Activated CD8-positive, alpha-beta T cell treated with anti-CD3 and anti-CD28 coated beads for 36 hours (primary cell): Measurements from ENCODE around the gene HAT1. TPM values are rescaled to one million over a fixed set of nuclear protein-coding genes. Genes with fewer than 3 reads are reported as not detected.

Experiments used
- ATAC-seq: fragments of 200-7000 bp; cut with Tn5 transposase; one replicate; pipeline ENCODE4 v1.10.0; 2021; ENCODE audit warnings: mild to moderate bottlenecking, moderate library complexity
- CTCF ChIA-PET: fragments of 350-600 bp; sonication (Branson Sonifier 250); formaldehyde crosslinking; loops from one replicate; lab custom pipeline; 2021; ENCODE audit warnings: antibody characterized with exemption; lab: Charles Lee
- POLR2A ChIA-PET: fragments of 350-600 bp; sonication (Branson Sonifier 250); formaldehyde crosslinking; loops from one replicate; lab custom pipeline; 2021; ENCODE audit warnings: antibody characterized with exemption; lab: Charles Lee
- DNase-seq: peaks from one replicate; pipeline ENCODE4 v3.0.0-alpha.2; 2020
- H3K27ac Mint-ChIP-seq: one replicate; pipeline ENCODE4 v1.8.0; 2021; ENCODE audit warnings: mild to moderate bottlenecking, mixed read lengths
- H3K27me3 Mint-ChIP-seq: one replicate; pipeline ENCODE4 v1.8.0; 2021; ENCODE audit warnings: mixed read lengths
- H3K36me3 Mint-ChIP-seq: one replicate; pipeline ENCODE4 v1.8.0; 2021; ENCODE audit warnings: low read depth, mixed read lengths
- H3K4me1 Mint-ChIP-seq: one replicate; pipeline ENCODE4 v1.8.0; 2021; ENCODE audit warnings: low read depth, mixed read lengths
- H3K4me3 Mint-ChIP-seq: one replicate; pipeline ENCODE4 v1.8.0; 2021; ENCODE audit warnings: mild to moderate bottlenecking, moderate library complexity, mixed read lengths
- H3K9me3 Mint-ChIP-seq: one replicate; pipeline ENCODE4 v1.8.0; 2021; ENCODE audit warnings: mixed read lengths
- intact Hi-C: fragments of 100-400 bp; cut with micrococcal nuclease; formaldehyde crosslinking; loops from one replicate; pipeline ENCODE4 v1.10.0; 2022
- total RNA-seq, 2 experiments: library from RNA; stranded (reverse); gene quantifications; one replicate each; pipeline ENCODE4 v1.2.3, GENCODE V29; 2021
- TF ChIP-seq, protein P1 (sequence below): fragments of 200-600 bp; IDR thresholded peaks from one replicate; pipeline ENCODE4 v1.8.0; 2022; ENCODE audit warnings: antibody characterized with exemption, mild to moderate bottlenecking

The HAT1 gene
- total RNA-seq, 2 experiments from 2014 or later, result 75.2 to 79.4 TPM

GRCh38 chr2:172009823-172010222 is 87.6 kb downstream of the HAT1 start:
- peaks cover 3% of the 10 kb centered on the region for H3K9me3 Mint-ChIP-seq
- CTCF ChIA-PET, result no interaction called here
- TF ChIP-seq, protein P1, sequence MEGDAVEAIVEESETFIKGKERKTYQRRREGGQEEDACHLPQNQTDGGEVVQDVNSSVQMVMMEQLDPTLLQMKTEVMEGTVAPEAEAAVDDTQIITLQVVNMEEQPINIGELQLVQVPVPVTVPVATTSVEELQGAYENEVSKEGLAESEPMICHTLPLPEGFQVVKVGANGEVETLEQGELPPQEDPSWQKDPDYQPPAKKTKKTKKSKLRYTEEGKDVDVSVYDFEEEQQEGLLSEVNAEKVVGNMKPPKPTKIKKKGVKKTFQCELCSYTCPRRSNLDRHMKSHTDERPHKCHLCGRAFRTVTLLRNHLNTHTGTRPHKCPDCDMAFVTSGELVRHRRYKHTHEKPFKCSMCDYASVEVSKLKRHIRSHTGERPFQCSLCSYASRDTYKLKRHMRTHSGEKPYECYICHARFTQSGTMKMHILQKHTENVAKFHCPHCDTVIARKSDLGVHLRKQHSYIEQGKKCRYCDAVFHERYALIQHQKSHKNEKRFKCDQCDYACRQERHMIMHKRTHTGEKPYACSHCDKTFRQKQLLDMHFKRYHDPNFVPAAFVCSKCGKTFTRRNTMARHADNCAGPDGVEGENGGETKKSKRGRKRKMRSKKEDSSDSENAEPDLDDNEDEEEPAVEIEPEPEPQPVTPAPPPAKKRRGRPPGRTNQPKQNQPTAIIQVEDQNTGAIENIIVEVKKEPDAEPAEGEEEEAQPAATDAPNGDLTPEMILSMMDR, result no peak
- intact Hi-C loops, result no loop called here
- ATAC-seq, result no peak
- H3K27me3 Mint-ChIP-seq, result no peaks in the 10 kb centered on the region
- H3K36me3 Mint-ChIP-seq, result peaks cover 11% of the 10 kb centered on the region
- H3K27ac Mint-ChIP-seq, result no peak overlapping the region
- H3K4me1 Mint-ChIP-seq, result peaks cover 11% of the 10 kb centered on the region
- no peak overlapping the region for H3K4me3 Mint-ChIP-seq
- no peak for DNase-seq
- POLR2A ChIA-PET, result interaction anchor here (1.3 kb wide), 1 partner anchor 10 kb away, joined by 3 read pairs; the partner anchor contains the start of gene METAP1D

GRCh38 chr2:172011812-172012575 is 89.7 kb downstream of the HAT1 start:
- no peak overlapping the region for H3K27ac Mint-ChIP-seq
- peaks cover 11% of the 10 kb centered on the region for H3K4me1 Mint-ChIP-seq
- CTCF ChIA-PET, result no interaction called here
- H3K4me3 Mint-ChIP-seq, result no peak overlapping the region
- intact Hi-C loops, result no loop called here
- DNase-seq, result peak; percentile 29
- peak; percentile 66 for ATAC-seq
- TF ChIP-seq, protein P1, result no peak
- no peaks in the 10 kb centered on the region for H3K27me3 Mint-ChIP-seq
- POLR2A ChIA-PET, result no interaction called here
- no peaks in the 10 kb centered on the region for H3K9me3 Mint-ChIP-seq
- peaks cover 6% of the 10 kb centered on the region for H3K36me3 Mint-ChIP-seq

- Mint-ChIP-seq H3K36me3 (peaks cover 4% of the 10 kb centered on the region), H3K27me3 (no peaks in the 10 kb centered on the region), H3K4me3 (no peak overlapping the region), H3K27ac (no peak overlapping the region), H3K9me3 (no peaks in the 10 kb centered on the region), H3K4me1 (peaks cover 11% of the 10 kb centered on the region)
- CTCF ChIA-PET, result no interaction called here
- POLR2A ChIA-PET, result no interaction called here
- DNase-seq, result no peak
- TF ChIP-seq, protein P1, result no peak
- ATAC-seq, result no peak
- intact Hi-C loops, result no loop called here
These were observed 90.6 kb downstream of the HAT1 start for GRCh38 chr2:172012677-172013391.

DNA sequence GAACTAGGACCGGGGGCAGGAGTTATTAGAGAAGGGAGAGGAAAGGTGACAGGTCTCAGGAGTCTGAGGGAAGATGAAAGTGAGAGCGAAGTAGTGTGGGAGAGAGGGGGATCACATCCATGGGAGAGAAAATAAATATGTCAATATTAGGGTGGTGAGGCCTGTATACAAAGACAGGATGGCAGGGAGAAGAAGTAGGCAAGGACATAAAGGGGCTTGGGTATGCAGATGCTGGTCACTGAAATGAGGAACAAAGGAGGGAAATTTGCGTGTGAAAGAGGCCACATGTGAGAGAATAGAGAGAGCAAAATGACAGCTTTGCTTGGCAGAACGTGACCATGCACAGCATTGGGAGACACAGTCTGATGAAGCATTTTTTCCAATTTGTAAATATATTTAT is 91.1 kb downstream of the HAT1 start:
- no peaks in the 10 kb centered on the region for H3K27me3 Mint-ChIP-seq
- no peak overlapping the region for H3K4me3 Mint-ChIP-seq
- peaks cover 4% of the 10 kb centered on the region for H3K36me3 Mint-ChIP-seq
- CTCF ChIA-PET, result no interaction called here
- POLR2A ChIA-PET, result no interaction called here
- intact Hi-C loops, result no loop called here
- ATAC-seq (no peak), DNase-seq (no peak)
- TF ChIP-seq, protein P1, result no peak
- no peak overlapping the region for H3K27ac Mint-ChIP-seq
- H3K4me1 Mint-ChIP-seq, result peaks cover 11% of the 10 kb centered on the region
- H3K9me3 Mint-ChIP-seq, result no peaks in the 10 kb centered on the region
